GM21381 (cell line): ENCODE data around the gene PIGP.
"Not testable (repeated sequence)": the region's sequence is repeated elsewhere in the genome, so short reads cannot be mapped to it uniquely, and the experiment has no call there.

ENCODE experiments used
- ATAC-seq: cut with Tn5 transposase; IDR thresholded peaks from one replicate; pipeline ENCODE4 v1.9.1; 2021; ENCODE audit warnings: mild to moderate bottlenecking, moderate library complexity; ENCODE audit not compliant: unreplicated experiment

The PIGP gene

DNA sequence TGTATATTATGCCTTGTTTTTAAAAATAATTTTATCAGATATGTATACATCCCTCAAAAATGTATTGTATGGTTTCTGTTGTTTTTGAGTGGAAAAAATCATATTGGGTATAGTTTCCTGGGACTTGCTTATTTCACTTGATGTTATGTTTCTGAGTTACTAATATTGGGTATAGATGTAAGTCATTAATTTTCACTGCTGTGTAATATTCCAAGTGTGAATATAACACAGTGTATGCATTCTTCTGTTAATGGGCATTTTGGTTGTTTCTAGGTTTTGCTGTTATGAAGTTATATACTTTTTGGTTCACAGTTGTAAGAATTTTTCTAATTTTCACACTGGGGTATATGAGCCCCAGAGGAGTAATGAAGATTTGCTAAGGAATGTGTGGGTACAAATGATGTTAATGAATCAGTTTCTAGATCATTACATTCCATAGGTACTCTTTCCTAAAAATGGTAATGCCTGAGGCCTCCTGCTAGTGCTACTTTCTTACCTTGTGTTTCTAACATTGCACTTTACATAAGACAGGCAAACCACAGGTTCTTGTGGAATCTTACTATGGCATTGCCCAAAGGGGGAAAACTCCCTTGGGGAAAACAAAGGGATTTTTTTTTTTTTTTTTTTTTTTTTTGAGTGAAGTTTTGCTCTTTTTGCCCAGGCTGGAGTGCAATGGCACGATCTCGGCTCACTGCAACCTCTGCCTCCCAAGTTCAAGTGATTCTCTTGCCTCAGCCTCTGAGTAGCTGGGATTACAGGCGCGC lies 3.4 kb upstream of the PIGP start:
- ATAC-seq: no peak

DNA sequence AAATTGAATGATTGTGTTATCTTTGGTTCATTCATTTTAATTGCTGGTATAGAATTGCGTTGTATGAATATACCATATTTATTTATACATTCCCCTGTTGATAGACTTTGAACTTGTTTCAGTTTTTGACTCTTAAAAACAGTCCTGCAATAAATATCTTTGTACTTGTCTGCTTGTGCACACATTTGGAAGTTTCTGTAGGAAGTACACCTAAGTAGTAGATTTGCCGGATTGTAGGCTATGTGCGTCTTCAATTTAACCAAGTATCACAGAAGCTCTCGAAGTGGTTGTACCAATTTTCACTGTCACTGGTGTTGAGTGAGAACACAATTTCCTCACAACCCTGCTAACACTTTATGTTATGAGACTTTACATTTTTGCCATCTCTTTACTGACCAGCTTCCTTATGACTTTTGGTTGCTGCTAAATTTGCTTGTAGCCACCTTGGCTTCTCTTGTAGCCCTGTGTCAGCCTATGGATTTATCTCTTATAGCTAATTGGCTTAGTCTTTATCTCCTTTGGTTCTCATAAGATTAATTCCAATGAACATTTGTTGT lies 2.4 kb upstream of the PIGP start:
- no peak for ATAC-seq

DNA sequence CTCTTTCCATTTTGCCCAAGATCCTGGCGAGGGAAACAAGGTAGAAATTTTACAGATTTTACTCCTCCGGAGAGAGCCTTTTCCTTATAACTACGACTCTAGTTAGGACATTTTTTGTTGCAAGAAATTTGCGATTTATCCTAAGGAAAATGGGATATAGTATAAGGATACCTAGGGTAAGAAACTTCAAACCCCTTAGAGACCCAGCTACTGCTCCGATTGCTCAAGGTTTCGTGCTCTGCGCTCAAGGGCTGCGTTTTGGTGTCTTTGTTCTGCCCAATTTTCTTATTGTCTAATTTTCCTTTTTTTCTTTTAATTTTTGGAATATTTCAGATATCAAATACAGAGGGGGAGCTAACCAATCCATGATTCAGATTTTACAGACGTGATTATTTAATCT lies 1.7 kb upstream of the PIGP start:
- no peak for ATAC-seq

DNA sequence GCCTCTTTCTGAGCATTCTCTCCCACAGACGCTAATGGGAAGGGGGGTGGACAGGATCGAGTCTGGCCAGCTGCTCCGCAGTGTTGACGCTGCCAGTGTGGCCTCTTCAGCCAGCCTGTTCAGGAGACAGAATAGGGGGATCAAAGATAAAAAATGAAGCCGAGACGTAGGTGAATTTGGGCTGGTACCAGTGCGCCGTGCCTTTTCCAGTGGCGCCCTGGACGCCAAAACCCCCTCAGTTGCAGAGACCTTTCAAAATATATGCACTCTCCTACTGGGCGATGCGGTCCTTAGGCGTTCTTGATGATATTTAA lies 1.3 kb upstream of the PIGP start:
- peak; percentile 4 for ATAC-seq

DNA sequence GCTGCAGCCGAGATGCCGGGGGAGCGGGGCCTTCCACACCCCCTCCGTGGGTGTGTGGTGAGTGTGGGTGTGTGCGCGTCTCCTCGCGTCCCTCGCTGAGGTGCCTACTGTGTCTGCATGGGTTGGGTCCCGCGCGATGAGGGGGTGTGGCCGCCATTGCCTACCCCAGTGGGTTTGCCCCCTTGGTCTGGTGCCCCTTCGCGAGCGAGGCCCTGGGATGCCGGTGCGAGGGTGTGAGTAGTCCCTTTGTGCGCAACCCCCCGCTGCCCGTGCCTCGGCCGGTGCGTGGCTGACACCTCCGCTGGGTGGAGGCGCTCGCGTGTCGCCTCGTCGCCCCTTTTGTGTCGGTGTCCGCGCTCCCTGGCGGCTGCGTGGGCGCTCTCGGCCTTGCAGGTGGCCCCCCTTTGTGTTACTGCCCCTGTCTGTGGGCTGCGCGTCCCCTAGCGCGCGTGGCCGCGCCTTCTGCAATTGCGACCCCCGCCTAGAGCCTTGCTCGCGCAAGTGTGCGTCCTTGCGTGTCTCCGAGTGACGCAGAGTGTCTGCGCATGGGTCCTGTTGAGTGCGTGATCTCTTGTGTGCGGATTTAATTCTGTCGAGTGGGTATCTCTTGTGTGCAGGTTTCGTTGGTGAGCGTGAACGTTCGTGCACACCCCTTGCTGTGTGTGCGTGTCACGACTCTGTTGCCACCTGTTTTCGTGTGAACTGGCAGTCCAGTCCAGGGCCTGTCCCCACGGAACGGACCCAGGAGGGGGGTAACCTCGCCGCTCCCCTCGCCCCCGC lies 736 bp upstream of the PIGP start:
- peak; percentile 33 for ATAC-seq

DNA sequence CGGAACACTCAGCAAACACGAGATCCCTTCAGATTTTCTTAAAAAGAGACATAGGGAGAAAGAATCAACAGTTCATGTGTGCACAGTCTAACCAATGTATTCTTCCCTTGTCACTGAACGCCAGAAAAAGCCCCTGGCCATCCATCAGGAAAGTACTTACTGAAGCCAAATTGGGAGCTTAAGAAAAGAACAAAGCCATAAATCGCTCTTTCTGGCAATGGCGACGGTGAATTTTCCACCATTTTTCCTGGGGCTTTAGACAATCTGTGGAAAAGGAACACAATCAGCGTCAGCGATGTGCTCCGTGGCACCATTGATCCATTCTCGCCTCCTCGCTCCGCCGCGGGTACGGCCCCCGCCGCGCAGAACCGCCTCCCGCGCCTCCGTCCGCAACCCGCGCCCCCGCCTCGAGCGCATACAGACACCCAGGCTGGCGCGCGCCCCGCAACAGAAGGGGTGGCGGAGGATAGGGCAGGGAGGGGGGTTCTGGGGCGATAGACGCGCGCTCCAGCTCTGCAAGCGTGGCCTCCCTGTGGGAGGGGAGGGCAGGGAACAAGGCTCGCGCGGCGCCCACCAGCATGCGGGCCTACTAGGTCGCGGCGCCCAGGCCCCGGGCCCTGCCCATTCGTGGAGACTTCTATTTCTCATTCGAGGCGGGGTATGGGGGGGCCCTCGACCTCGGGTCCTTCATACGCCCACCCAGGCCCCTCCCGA lies 440 bp downstream of the PIGP start:
- ATAC-seq: peak; percentile 29

DNA sequence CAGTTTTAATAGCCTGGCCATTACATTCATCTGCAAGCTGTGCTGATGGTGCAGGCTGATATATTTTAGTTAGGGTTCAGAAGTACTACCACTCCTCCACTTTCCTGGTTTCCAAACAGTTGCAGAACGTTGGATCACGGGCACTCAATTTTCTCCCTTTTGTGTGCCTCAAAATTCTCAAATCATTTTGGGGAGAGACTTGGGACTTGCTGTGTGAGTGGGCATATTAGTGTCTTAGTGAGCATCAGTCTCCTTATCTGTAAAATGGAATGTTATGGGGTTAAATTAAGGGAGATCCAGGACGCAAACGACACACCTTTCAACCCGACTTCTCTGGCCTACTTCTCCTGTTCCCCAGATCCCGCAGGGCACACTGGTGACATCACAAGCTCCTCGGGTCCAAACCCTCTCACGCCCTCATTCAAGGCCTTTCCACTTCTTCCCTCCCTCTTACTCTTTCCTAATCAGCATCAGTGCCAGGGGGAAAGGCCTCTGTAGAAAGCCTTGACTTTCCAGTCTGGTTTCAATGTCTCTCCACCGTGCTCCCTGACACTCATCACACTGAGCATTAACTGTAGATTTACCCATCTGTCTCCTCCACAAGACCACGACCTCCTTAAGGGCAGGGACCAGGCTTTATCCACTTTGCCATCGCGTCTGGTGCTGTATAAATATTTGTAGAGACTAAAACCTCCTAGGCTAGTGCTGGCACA lies 1.2 kb downstream of the PIGP start:
- no peak for ATAC-seq

DNA sequence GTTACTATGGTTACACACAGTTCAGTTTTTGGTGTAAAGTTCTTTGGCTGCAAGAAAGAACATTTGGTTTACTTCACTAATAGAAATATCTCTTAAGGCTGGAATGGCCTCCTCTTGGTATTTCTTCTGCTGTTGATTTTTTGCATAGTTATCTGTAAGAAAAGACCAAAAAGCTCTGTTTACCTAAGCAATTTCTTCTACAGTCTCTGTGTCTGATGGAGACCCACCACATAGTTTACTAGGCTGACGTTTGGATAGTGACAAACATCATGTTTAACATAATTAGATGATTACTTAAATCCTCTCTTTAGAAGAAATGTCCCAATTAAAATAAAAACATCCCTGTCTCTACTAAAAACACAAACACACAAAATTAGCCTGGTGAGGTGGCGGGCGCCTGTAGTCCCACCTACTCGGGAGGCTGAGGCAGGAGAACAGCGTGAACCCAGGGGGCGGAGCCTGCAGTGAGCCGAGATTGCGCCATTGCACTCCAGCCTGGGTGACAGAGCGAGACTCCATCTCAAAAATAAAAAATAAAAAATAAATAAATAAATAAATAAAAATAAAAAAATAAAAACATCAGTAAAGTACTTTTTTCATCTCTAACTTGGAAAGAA lies 7.2 kb downstream of the PIGP start:
- ATAC-seq: no peak

DNA sequence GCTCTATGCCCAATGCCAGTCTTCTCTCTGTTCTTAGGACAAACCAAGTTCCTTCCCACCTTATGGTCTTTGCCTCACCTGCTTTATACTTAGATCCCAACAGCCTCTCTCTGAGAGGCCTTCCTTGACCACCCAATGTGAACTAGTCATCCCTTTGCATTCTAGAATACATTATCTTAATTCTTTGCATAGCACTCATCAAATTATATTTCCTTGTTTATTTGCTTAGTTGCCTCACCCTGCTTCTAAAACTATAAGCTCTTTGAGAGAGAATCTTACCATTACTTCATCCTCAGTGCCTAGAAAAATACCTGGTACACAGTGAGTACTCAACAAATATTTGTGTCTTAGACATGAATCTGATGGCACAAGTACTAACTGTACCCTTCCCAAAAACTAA lies 8.0 kb downstream of the PIGP start:
- no peak for ATAC-seq

DNA sequence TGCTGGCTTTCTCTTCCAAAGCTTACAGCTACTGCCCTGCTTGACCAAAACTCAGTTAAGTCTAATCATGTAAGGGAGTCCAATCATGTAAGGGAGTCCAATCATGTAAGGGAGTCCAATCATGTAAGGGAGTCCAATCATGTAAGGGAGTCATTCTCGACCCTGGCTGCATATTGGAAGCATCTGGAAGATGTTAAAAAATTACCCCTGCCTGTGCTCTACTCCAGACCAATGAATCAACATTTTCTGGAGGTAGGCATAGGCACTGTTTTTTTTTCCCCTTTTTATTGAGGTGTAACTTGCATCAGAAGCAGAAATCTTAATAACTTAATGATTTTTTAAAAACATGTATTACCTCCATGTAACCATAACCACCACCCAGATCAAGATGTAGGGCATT lies 9.4 kb downstream of the PIGP start:
- ATAC-seq: no peak

DNA sequence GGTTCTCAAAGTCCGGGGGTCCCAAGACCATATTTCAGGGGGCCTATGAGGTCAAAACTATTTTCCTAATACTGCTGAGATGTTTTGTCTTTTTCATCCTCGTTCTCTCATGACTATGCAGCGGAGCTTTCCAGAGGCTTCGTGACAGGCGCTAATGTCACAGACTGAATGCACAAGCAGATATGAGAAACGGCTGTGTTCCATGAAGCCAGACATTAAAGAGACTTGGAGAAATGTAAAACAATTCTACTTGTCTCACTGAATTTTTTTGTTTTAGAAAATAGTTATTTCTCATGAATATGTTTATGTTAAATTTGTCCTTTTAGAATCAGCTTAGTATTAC lies 10.3 kb downstream of the PIGP start:
- no peak for ATAC-seq

DNA sequence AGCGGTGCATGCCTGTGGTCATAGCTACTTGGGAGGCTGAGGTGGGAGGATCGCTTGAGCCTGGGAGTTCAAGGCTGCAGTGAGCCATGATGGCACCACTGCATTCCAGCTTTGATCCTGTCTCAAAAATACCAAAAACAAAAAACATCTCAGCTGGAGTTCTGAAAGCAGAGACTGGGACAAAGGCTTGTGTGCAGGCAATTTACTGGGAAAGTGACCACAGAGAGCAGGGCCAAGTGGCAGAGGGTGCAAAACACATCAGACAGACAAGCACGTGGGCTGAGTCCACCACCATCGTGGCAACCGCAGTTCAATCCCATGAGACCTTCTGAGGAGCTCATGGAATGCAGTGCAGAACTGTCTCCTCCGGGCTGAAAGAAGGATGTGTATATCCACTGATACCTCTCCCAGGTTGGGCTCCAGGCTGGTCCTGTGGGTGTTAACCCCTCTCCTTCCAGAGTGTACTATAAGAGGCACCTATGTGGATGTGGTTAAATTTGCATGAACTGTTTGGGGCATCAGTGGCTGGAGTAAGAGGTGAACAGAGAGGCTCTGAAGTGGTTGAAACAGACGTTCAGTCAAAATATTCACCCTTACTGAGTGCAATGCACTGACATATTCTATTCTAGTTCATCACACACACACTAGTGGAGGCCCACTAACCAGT lies 10.8 kb downstream of the PIGP start:
- ATAC-seq: no peak

DNA sequence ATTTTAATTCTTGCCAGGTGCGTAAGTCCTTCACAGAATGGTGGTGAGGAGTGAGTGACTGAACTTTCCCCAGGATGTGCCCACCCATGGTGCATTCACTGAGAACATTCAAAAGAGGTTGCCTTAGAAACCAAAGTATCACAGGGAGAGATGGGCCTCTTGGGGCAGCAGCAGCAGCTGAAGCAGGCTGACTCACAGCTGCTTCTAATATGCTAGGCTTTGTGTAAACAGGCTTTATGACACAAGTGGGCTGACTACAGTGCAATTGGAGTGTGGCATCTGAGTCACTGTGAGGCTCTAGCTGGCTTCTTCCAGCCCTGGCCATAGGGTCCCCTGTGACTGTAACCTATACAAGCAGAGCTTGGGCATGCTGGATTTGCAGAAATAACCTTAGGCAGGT lies 12.6 kb downstream of the PIGP start:
- ATAC-seq: no peak

DNA sequence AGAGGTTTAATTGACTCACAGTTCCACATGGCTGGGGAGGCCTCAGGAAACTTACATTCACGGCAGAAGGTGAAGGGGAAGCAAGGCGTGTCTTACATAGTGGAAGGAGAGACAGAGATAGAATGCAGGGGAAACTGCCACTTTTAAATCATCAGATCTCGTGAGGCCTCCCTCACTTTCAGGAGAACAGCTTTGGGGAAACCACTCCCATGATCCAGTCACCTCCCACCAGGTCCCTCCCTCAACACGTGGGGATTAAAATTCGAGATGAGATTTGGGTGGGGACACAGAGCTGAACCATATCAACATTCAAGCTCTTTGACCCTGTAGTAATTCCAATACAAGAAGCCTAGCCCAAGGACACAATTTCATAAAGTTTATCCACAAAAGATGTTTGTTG lies 13.7 kb downstream of the PIGP start:
- ATAC-seq: no peak

DNA sequence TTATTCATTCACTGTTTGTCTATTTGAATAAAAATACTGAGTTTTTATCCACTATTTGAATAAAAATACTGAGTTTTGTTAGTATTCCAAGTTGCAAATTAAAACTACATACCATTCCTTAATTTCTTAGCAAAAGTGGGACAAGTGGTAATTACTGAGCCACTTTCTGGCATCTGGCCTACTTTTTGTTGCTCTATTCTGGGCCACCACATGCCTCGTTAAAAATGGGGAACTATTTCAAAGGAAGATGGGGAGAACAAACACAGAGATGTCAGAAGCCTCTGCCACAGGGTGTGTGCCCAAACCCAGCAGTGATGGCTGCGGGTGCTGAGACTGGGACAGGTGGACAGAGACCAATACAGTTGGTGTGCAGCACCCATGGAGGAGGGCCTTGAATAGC lies 14.6 kb downstream of the PIGP start:
- ATAC-seq: no peak

DNA sequence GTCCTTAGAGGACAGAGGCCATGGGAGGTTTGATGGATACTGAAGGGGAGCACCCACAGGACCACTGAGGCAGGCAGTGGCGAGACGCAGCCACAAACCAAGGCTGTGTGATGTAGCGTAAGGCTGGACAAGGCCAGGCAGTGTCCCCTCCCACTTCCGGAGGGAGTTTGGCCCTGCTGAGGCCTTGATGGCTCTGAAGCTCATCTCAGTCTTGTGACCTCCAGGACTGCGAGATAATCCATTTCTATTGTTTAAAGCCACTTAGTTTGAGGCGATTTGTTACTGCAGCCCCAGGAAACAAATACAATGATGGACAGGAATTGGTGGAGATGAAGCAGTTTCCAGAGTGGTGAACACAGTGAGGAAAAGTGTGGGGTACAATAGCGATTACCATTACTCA lies 15.3 kb downstream of the PIGP start:
- ATAC-seq: no peak

DNA sequence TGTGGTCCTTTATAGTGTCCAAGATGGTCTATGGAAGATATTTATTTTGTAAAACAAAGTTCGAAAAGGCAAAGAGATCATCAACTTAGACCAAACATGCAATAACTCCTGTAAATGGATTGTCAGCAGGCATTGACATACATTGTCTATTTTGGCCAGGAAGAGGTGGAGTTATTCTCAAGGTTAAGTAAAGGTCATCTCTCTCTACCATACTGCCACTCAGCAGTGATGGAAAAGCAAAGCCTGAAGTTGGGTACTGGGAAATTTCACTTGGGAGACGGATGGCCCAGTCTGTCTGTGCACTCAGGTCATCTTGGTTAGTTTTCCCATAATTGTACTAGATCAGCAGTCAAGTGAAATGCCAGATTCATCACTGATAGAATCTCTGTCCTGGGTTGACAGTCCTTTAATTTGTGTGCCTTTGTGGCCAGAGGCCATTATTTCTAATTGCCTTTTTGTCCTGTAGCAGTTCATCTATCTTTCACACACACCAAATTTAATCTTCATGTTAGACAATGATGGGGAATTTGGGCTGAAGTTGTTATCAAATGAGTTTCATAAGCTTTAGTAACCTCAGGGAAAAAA lies 17.5 kb downstream of the PIGP start:
- ATAC-seq: no peak

DNA sequence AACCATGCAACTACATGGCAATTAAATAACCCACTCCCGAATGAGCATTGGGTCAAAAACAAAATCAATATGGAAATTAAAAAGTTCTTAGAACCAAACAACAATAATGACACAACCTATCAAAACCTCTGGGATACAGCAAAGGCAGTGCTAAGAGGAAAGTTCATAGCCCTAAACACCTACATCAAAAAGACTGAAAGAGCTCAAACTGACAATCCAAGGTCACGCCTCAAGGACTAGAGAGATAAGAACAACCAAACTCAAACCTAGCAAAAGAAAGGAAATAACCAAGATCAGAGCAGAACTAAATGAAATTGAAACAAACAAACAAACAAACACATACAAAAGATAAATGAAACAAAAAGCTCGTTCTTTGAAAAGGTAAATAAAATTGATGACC lies 23.1 kb downstream of the PIGP start:
- not testable (repeated sequence) for ATAC-seq

DNA sequence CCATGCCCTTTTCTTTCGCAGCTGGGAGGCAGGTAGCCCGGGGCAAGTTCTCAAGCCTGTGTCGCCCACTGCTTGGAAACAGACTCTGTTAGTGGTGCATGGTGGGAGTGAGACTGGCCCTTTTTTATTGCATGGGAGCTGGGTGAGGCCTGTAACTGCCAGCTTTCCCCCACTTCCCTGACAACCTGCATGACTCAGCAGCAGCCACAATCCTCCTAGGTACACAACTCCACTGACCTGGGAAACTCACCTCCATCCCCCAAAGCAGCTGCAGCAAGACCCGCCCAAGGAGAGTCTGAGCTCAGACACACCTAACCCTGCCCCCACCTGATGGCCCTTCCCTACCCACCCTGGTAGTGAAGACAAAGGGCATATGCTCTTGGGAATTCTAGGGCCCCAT lies 25.8 kb downstream of the PIGP start:
- no peak for ATAC-seq

DNA sequence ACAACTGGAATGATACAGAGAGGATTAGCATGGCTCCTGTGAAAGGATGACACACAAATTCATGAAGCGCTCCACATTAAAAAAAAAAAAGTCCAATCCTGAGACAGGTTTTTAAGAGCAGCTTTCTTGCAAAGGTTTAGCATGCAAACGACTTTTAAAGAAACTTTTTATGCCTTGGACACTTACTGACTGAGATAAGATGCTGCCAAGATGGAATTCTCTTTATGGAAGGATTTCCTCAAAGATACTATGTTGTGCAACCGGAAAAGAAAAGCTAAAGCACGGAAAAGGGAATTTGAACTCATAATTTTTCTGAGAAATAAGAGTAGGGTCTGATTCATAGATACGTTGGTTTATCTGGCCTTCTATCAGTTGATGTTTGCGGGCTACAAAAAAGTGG lies 27.3 kb downstream of the PIGP start:
- ATAC-seq: no peak
